Suprapubic skin (tissue), 4 donors: Measurements from ENCODE around the gene MYO7B.

Experiments used
- CTCF ChIP-seq, 2 donors: fragments of 200-600 bp in 1 of 2; fragments of 450-650 bp in 1 of 2; sonication (generic) in 1 of 2; IDR thresholded peaks; one replicate each; pipeline ENCODE4 v1.5.1; 2016 to 2019; ENCODE audit warnings: antibody characterized with exemption in 2 of 2, mild to moderate bottlenecking in 1 of 2, moderate library complexity in 1 of 2
- POLR2A ChIP-seq, 2 donors: fragments of 450-650 bp; IDR thresholded peaks; one replicate each; pipeline ENCODE4 v1.6.1; 2017; ENCODE audit warnings: antibody characterized with exemption in 2 of 2, mild to moderate bottlenecking in 2 of 2, moderate library complexity in 2 of 2
- POLR2AphosphoS5 ChIP-seq, 3 donors: sonication (generic); formaldehyde crosslinking; IDR thresholded peaks; one replicate each; pipeline ENCODE4 v1.6.1; 2017; ENCODE audit warnings: antibody characterized with exemption in 3 of 3

- no peak for TF ChIP-seq POLR2A (IDR thresholded peaks at IDR 0.05)
- TF ChIP-seq POLR2AphosphoS5 (IDR thresholded peaks at IDR 0.05): no peak
- TF ChIP-seq CTCF (IDR thresholded peaks at IDR 0.05): no peak
Measured at GRCh38 chr2:127672341-127673224, 137.1 kb downstream of the MYO7B start.
